ENCODE data around the gene CTNND2. TPM values are rescaled to one million over a fixed set of nuclear protein-coding genes. Genes with fewer than 3 reads are reported as not detected.

CTNND2 gene
- total and polyA plus RNA-seq, 9 of the 15 experiments (the other 6 are each of a cell fraction or from before 2014, with no cell fraction given): 0.03 to 0.35 TPM; not detected in 7

DNA sequence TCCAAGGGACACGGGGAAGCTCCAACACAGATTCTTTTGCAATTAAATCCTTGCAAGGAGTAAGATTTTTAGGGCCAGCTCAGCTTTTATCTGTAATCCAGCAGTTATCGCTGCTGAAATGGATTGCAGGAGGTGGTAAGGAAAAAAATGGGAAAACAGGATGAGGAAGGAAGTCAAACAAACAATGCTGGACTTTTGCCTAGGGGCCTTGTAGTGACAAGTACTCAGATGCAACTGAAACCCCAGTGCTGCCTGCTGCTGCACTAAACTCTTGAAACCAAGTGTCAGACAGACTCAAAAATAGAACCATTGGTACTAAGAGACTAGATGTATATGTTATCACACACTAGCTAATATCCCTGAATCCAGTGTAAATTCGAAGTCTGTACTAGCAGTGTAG, 309.2 kb downstream of the CTNND2 start:
- Histone ChIP-seq H3K9me1 (ENCODE audit: control insufficient read depth, insufficient read depth, low read length) (no peaks in the 10 kb centered on the region), H3K27ac (ENCODE audit: extremely low read depth, low read depth, low read length) (no peak overlapping the region), H3K4me2 (ENCODE audit: insufficient read depth, low read length) (no peak overlapping the region), H3K9ac (ENCODE audit: insufficient read depth in 1 of 2, low read depth in 2 of 2, low read length in 2 of 2) (no peak overlapping the region), H3K4me3 (no peak overlapping the region), H3K4me1 (replicated peaks in 1 of 2; ENCODE audit: control insufficient read depth in 2 of 2, insufficient read depth in 2 of 2, low read length in 2 of 2) (no peaks in the 10 kb centered on the region), H3K79me2 (ENCODE audit: control insufficient read depth, insufficient read depth, low read length) (no peaks in the 10 kb centered on the region), H4K20me1 (replicated peaks; ENCODE audit: control insufficient read depth, insufficient read depth, low read length) (no peaks in the 10 kb centered on the region), H2AFZ (ENCODE audit: low read depth, low read length) (no peak overlapping the region), H3K9me3 (replicated peaks; ENCODE audit: control insufficient read depth, insufficient read depth, low read depth, low read length) (no peaks in the 10 kb centered on the region), H3K36me3 (ENCODE audit: control insufficient read depth, insufficient read depth, low read length) (no peaks in the 10 kb centered on the region), H3K27me3 (ENCODE audit: control insufficient read depth in 2 of 2, insufficient read depth in 2 of 2, low read length in 2 of 2) (no peaks in the 10 kb centered on the region)
- FAIRE-seq: no peak
- no peak for DNase-seq (ENCODE audit: extremely low read depth in 1 of 4, low spot score in 3 of 4)
- in situ Hi-C loops (cut with MboI) (no loop called here), intact Hi-C loops (cut with micrococcal nuclease) (no loop called here)
- no TSS peak for BruUV-seq (replicated peaks)
- POLR2A ChIA-PET: no interaction called here
- 0% methylated on average over 3 of the region's 3 CpGs for WGBS (ENCODE audit: insufficient coverage, low coverage, missing lambda C conversion rate)
- no peak for ATAC-seq
- CTCF ChIA-PET (ENCODE audit: low intra/inter-chr PET ratio): no interaction called here
- TF ChIP-seq, protein P1, sequence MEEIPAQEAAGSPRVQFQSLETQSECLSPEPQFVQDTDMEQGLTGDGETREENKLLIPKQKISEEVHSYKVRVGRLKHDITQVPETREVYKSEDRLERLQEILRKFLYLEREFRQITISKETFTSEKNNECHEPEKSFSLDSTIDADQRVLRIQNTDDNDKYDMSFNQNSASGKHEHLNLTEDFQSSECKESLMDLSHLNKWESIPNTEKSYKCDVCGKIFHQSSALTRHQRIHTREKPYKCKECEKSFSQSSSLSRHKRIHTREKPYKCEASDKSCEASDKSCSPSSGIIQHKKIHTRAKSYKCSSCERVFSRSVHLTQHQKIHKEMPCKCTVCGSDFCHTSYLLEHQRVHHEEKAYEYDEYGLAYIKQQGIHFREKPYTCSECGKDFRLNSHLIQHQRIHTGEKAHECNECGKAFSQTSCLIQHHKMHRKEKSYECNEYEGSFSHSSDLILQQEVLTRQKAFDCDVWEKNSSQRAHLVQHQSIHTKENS (CRISPR knock-in tag; IDR thresholded peaks at IDR 0.05): no peak
- TF ChIP-seq PKNOX1 (IDR thresholded peaks at IDR 0.05) (no peak), SMARCC2 (IDR thresholded peaks at IDR 0.05; ENCODE audit: low read depth) (no peak), ESRRB (CRISPR knock-in tag; IDR thresholded peaks at IDR 0.05; ENCODE audit: borderline replicate concordance) (no peak), RB1 (IDR thresholded peaks at IDR 0.05; ENCODE audit: low read depth) (no peak), MGA (IDR thresholded peaks at IDR 0.05) (no peak), THRAP3 (IDR thresholded peaks at IDR 0.05; ENCODE audit: borderline replicate concordance) (no peak), ZNF165 (CRISPR knock-in tag; IDR thresholded peaks at IDR 0.05; ENCODE audit: borderline replicate concordance) (no peak), NONO (IDR thresholded peaks at IDR 0.05; ENCODE audit: low read depth in 2 of 2, low read length in 1 of 2) (no peak)

Measured in K562 (cell line).